Activated T-cell treated with anti-CD3 and anti-CD28 coated beads for 1 hour (primary cell): Measurements from ENCODE around the gene TEAD1.

ENCODE experiments used
- DNase-seq: peaks from one replicate; pipeline ENCODE4 v3.0.0-alpha.2; 2020; ENCODE audit warnings: low read depth

Gene TEAD1

GRCh38 chr11:12789596-12790215, 115.5 kb downstream of the TEAD1 start:
- no peak for DNase-seq

GRCh38 chr11:12790861-12791616, 116.8 kb downstream of the TEAD1 start:
- no peak for DNase-seq

GRCh38 chr11:12792018-12792417, 117.8 kb downstream of the TEAD1 start:
- no peak for DNase-seq

GRCh38 chr11:12792590-12792989, 118.4 kb downstream of the TEAD1 start:
- DNase-seq = no peak

- no peak for DNase-seq
These were observed 118.8 kb downstream of the TEAD1 start for GRCh38 chr11:12793065-12793464.

- no peak for DNase-seq
These were observed 119.3 kb downstream of the TEAD1 start for GRCh38 chr11:12793506-12793905.

- DNase-seq = no peak
These were observed 120.5 kb downstream of the TEAD1 start for GRCh38 chr11:12794576-12795230.

GRCh38 chr11:12797996-12798395, 123.8 kb downstream of the TEAD1 start:
- no peak for DNase-seq

GRCh38 chr11:12798609-12799011, 124.4 kb downstream of the TEAD1 start:
- DNase-seq = no peak

- DNase-seq = no peak
These were observed 125.2 kb downstream of the TEAD1 start for GRCh38 chr11:12799334-12799835.

GRCh38 chr11:12800032-12800671, 125.9 kb downstream of the TEAD1 start:
- DNase-seq = no peak

- no peak for DNase-seq
These were observed 126.7 kb downstream of the TEAD1 start for GRCh38 chr11:12800871-12801270.

GRCh38 chr11:12801976-12802375, 127.8 kb downstream of the TEAD1 start:
- DNase-seq = no peak

- DNase-seq = no peak
These were observed 128.3 kb downstream of the TEAD1 start for GRCh38 chr11:12802418-12803085.

- DNase-seq = no peak
These were observed 129.0 kb downstream of the TEAD1 start for GRCh38 chr11:12803086-12803826.

- no peak for DNase-seq
These were observed 131.9 kb downstream of the TEAD1 start for GRCh38 chr11:12806113-12806512.

GRCh38 chr11:12807621-12808020, 133.4 kb downstream of the TEAD1 start:
- DNase-seq = no peak

- DNase-seq = no peak
These were observed 134.3 kb downstream of the TEAD1 start for GRCh38 chr11:12808519-12808918.

- no peak for DNase-seq
These were observed 135.1 kb downstream of the TEAD1 start for GRCh38 chr11:12809364-12809763.

GRCh38 chr11:12809864-12810567, 135.8 kb downstream of the TEAD1 start:
- no peak for DNase-seq

GRCh38 chr11:12810568-12810894, 136.3 kb downstream of the TEAD1 start:
- no peak for DNase-seq
